Activated T-cell treated with anti-CD3 and anti-CD28 coated beads, Interleukin-2, amount 50 U/mL, for 72 hours (primary cell): ENCODE measurements around the gene LGALS1. TPM values are rescaled to one million over a fixed set of nuclear protein-coding genes. Genes with fewer than 3 reads are reported as not detected.

ENCODE experiments used
- ATAC-seq, 2 donors: fragments of 150-1000 bp; cut with Tn5 transposase; replicated peaks in 1 of 2; 2 replicates each; pipeline ENCODE4 v1.10.0; 2021; ENCODE audit warnings: moderate library complexity in 2 of 2, mild to moderate bottlenecking in 1 of 2
- DNase-seq, 2 donors: peaks; one replicate each; pipeline ENCODE4 v3.0.0; 2021 to 2022; ENCODE audit warnings: mixed read lengths in 1 of 2
- H3K27ac Mint-ChIP-seq: one replicate; pipeline ENCODE4 v1.8.0; 2022; ENCODE audit warnings: mild to moderate bottlenecking, moderate library complexity, mixed read lengths
- H3K27me3 Mint-ChIP-seq: one replicate; pipeline ENCODE4 v1.8.0; 2022; ENCODE audit warnings: low read depth, mixed read lengths
- H3K36me3 Mint-ChIP-seq, 2 donors: one replicate each; pipeline ENCODE4 v1.8.0; 2022; ENCODE audit warnings: mixed read lengths in 2 of 2, mild to moderate bottlenecking in 1 of 2; ENCODE audit not compliant: insufficient read depth in 2 of 2
- H3K4me1 Mint-ChIP-seq: one replicate; pipeline ENCODE4 v1.8.0; 2022; ENCODE audit warnings: low read depth, mixed read lengths
- H3K4me3 Mint-ChIP-seq, 2 donors: one replicate each; pipeline ENCODE4 v1.8.0; 2022; ENCODE audit warnings: mild to moderate bottlenecking in 2 of 2, mixed read lengths in 2 of 2, moderate library complexity in 2 of 2
- H3K9me3 Mint-ChIP-seq, 2 donors: one replicate each; pipeline ENCODE4 v1.8.0; 2022; ENCODE audit warnings: mixed read lengths in 2 of 2
- total RNA-seq, 2 donors: library from RNA; stranded (reverse); gene quantifications; one replicate each; pipeline ENCODE4 v1.2.3, GENCODE V29; 2022

Gene LGALS1
- 100 to 1,000 TPM; 303 to 803 TPM for total RNA-seq

DNA sequence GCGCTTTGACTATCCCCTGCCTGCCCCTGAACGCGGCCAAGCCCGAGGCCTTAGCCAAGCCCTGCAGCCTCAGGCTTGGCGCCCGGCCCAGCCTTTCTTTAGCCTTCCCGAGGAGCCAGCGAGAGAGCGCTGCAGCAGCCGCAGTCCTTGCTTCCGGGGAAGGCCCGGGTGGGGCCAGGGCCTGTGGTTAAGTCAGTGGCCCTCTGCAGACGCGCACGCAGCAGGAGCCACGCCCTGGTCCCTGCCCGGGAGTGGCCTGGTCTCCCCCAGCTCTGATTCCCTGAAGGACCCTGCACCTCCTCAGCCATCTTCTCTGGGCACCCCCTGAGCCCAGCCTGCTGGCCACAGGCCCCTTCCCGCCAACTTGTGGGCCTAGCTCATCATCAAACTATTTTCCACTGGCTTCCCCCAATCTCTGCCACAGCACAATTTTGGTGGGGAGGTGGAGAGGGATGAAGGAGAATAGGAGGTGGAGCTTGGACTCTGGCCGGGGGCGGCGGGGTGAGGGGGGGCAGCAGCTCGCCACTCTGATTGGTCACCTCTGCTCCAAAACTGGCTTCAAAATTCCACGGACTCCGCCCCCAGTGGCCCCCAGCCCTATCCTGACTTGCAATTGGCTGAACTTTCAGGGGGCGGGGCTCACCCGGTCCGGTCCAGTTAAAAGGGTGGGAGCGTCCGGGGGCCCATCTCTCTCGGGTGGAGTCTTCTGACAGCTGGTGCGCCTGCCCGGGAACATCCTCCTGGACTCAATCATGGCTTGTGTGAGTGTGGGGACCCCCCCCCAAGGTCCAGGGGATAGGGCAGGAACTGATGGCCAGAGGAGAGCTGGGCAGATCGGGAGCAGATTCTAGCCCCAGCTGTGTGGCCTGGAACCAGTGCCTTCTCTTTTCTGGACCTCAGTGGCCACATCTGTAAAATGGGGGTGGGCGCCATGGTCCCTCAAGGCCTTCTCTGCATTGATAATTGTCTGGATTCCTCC, at the start of gene LGALS1:
Gene LGALS1, plus strand, starts transcription at position 686 of the 979 bp plus-strand sequence. Its CDS starts 67 bp downstream, at position 753.
- Mint-ChIP-seq H3K4me3 (peak within 1 kb of the TSS; percentile 88), H3K36me3 (no peaks in the 10 kb centered on the region), H3K27ac (peak within 1 kb of the TSS; percentile 85), H3K9me3 (no peaks in the 10 kb centered on the region), H3K4me1 (peaks cover 58% of the 10 kb centered on the region), H3K27me3 (no peaks in the 10 kb centered on the region)
- ATAC-seq (peak; percentile 54 to 65), DNase-seq (peak; percentile 78 to 80)

- Mint-ChIP-seq H3K27ac (peak overlapping the region; percentile 57), H3K4me1 (peaks cover 56% of the 10 kb centered on the region), H3K4me3 (peak overlapping the region; percentile 16 to 69), H3K9me3 (no peaks in the 10 kb centered on the region), H3K36me3 (peaks cover 0 to 2% of the 10 kb centered on the region in 2 donors), H3K27me3 (no peaks in the 10 kb centered on the region)
- no peak for DNase-seq
- ATAC-seq: no peak
These were observed 49.7 kb upstream of the LGALS1 start for GRCh38 chr22:37625737-37626136.

- no peaks in the 10 kb centered on the region for H3K27me3 Mint-ChIP-seq
- H3K4me1 Mint-ChIP-seq: peaks cover 56% of the 10 kb centered on the region
- no peaks in the 10 kb centered on the region for H3K9me3 Mint-ChIP-seq
- ATAC-seq: no peak
- peak overlapping the region; percentile 16 to 69 for H3K4me3 Mint-ChIP-seq
- peaks cover 0 to 2% of the 10 kb centered on the region in 2 donors for H3K36me3 Mint-ChIP-seq
- DNase-seq: no peak
- peak overlapping the region; percentile 57 for H3K27ac Mint-ChIP-seq
These were observed 49.3 kb upstream of the LGALS1 start for GRCh38 chr22:37626144-37626543.

DNA sequence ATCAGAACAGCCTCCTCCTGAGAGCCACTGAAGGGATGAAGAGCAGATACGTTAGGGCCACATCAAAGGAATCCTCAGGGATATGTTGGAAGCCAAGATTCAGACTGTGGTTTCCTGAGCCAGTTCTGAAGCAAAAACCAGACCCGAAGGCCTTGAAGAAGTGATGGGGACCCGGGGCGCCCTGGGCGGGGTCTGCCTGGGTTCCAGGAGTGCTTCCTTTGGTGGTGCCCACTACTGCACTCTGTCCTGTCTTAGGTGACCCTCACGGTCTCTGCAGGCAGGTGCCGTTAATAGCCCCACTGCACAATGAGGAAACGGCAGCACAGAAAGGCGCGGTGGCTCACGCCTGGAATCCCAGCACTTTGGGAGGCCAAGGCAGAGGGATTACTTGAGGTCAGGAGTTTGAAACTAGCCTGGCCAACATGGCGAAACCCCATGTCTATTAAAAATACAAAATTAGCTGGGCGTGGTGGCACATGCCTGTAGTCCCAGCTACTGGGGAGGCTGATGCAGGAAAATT, 48.8 kb upstream of the LGALS1 start:
- Mint-ChIP-seq H3K27ac (peak overlapping the region; percentile 54), H3K9me3 (no peaks in the 10 kb centered on the region), H3K4me1 (peaks cover 56% of the 10 kb centered on the region), H3K36me3 (peaks cover 0 to 2% of the 10 kb centered on the region in 2 donors), H3K4me3 (peak overlapping the region; percentile 60 to 69), H3K27me3 (no peaks in the 10 kb centered on the region)
- DNase-seq: no peak
- ATAC-seq: no peak

GRCh38 chr22:37627121-37627520, 48.3 kb upstream of the LGALS1 start:
- Mint-ChIP-seq H3K27me3 (no peaks in the 10 kb centered on the region), H3K4me1 (peaks cover 60% of the 10 kb centered on the region), H3K4me3 (peak overlapping the region; percentile 60 to 69), H3K9me3 (no peaks in the 10 kb centered on the region), H3K36me3 (peaks cover 0 to 2% of the 10 kb centered on the region in 2 donors), H3K27ac (peak overlapping the region; percentile 54)
- DNase-seq: no peak
- ATAC-seq: peak; percentile 6 to 14

GRCh38 chr22:37627545-37627944, 47.9 kb upstream of the LGALS1 start:
- no peaks in the 10 kb centered on the region for H3K9me3 Mint-ChIP-seq
- peak overlapping the region; percentile 60 to 69 for H3K4me3 Mint-ChIP-seq
- DNase-seq (peak; percentile 51 to 54), ATAC-seq (peak; percentile 51 to 65)
- H3K4me1 Mint-ChIP-seq: peaks cover 64% of the 10 kb centered on the region
- H3K27ac Mint-ChIP-seq: peak overlapping the region; percentile 54
- H3K36me3 Mint-ChIP-seq: peaks cover 0 to 2% of the 10 kb centered on the region in 2 donors
- H3K27me3 Mint-ChIP-seq: no peaks in the 10 kb centered on the region

DNA sequence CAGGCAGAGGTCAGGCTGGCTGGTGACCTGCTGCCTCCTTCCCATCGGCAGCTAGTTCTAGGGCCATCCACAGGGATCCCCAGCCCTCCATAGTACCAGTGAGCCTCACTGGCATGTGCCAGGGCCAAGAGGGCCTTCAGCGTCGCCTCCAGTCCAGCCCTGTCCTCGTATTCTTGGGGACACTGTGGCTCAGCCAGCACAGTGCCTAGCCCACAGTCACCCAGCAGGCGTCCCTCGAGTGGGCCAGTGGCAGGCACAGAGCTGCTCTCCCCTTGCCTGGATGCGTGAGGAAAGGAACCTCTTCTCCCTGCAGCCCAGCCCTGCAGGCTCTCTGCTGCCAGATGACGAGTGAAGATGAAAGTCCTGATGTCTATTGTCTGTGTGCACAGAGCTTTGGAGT, 46.6 kb upstream of the LGALS1 start:
- ATAC-seq (no peak), DNase-seq (no peak)
- Mint-ChIP-seq H3K4me3 (no peak overlapping the region), H3K27ac (peak overlapping the region; percentile 90), H3K4me1 (peaks cover 73% of the 10 kb centered on the region), H3K27me3 (no peaks in the 10 kb centered on the region), H3K36me3 (no peaks in the 10 kb centered on the region), H3K9me3 (no peaks in the 10 kb centered on the region)

DNA sequence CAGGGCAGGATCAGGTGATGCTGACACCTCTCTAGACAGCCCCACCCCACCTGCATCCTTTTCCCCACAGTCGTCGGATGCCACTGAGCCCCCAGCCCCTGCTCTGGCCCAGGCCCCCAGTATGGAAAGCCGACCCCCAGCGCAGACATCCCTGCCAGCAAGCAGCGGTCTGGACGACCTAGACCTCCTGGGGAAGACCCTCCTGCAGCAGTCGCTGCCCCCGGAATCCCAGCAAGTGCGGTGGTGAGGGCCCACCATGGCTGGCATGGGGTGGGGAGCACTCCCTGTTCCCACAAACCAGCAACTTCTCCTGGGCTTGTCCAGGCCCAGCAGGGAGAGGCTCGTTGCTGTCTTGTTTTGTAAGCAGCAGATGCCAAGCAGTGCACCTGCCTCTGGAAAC, 45.5 kb upstream of the LGALS1 start:
- H3K36me3 Mint-ChIP-seq: no peaks in the 10 kb centered on the region
- ATAC-seq: no peak
- DNase-seq: no peak
- peaks cover 76% of the 10 kb centered on the region for H3K4me1 Mint-ChIP-seq
- H3K27ac Mint-ChIP-seq: no peak overlapping the region
- no peak overlapping the region for H3K4me3 Mint-ChIP-seq
- no peaks in the 10 kb centered on the region for H3K27me3 Mint-ChIP-seq
- H3K9me3 Mint-ChIP-seq: no peaks in the 10 kb centered on the region

GRCh38 chr22:37630839-37631435, 44.5 kb upstream of the LGALS1 start:
- Mint-ChIP-seq H3K4me1 (peaks cover 74% of the 10 kb centered on the region), H3K4me3 (no peak overlapping the region), H3K36me3 (no peaks in the 10 kb centered on the region), H3K27me3 (no peaks in the 10 kb centered on the region), H3K27ac (peak overlapping the region; percentile 60), H3K9me3 (no peaks in the 10 kb centered on the region)
- ATAC-seq: no peak
- DNase-seq: no peak

GRCh38 chr22:37631448-37632173, 43.8 kb upstream of the LGALS1 start:
- H3K4me3 Mint-ChIP-seq: peak overlapping the region; percentile 57 to 65
- H3K9me3 Mint-ChIP-seq: no peaks in the 10 kb centered on the region

GRCh38 chr22:37632174-37633088, 43.0 kb upstream of the LGALS1 start:
- peaks cover 74% of the 10 kb centered on the region for H3K4me1 Mint-ChIP-seq
- H3K9me3 Mint-ChIP-seq: no peaks in the 10 kb centered on the region
- no peaks in the 10 kb centered on the region for H3K36me3 Mint-ChIP-seq
- peak overlapping the region; percentile 84 for H3K27ac Mint-ChIP-seq
- peak; percentile 44 to 46 for DNase-seq
- peak overlapping the region; percentile 80 to 89 for H3K4me3 Mint-ChIP-seq
- ATAC-seq: peak in 1 of 2 donors; percentile 8
- H3K27me3 Mint-ChIP-seq: no peaks in the 10 kb centered on the region

More at GRCh38 chr22:37631448-37632173, 43.8 kb upstream of the LGALS1 start:
- H3K27ac Mint-ChIP-seq: no peak overlapping the region
- ATAC-seq (no peak), DNase-seq (no peak)
- H3K27me3 Mint-ChIP-seq: no peaks in the 10 kb centered on the region
- H3K36me3 Mint-ChIP-seq: no peaks in the 10 kb centered on the region
- H3K4me1 Mint-ChIP-seq: peaks cover 74% of the 10 kb centered on the region
